WTC11 (cell line): ENCODE results near the gene GLRA1. TPM values are rescaled to one million over a fixed set of nuclear protein-coding genes. Genes with fewer than 3 reads are reported as not detected.

Source experiments
- ATAC-seq: fragments of 200-7000 bp; cut with Tn5 transposase; 2 replicates; pipeline ENCODE4 v1.10.0; 2021; ENCODE audit warnings: mild to moderate bottlenecking, moderate library complexity
- CTCF ChIA-PET: fragments of 300-600 bp; sonication (Branson Sonifier 250); formaldehyde crosslinking; loops from one replicate; lab custom pipeline; 2021; ENCODE audit warnings: antibody characterized with exemption; lab: Charles Lee
- POLR2A ChIA-PET: fragments of 350-600 bp; sonication (Branson Sonifier 250); formaldehyde crosslinking; loops from one replicate; lab custom pipeline; 2021; ENCODE audit warnings: antibody characterized with exemption; lab: Charles Lee
- DNase-seq: peaks from one replicate; pipeline ENCODE4 v3.0.0; 2021; ENCODE audit warnings: low spot score
- H3K27ac Mint-ChIP-seq: 2 replicates; pipeline ENCODE4 v1.8.0; 2021; ENCODE audit warnings: mixed read lengths
- H3K27me3 Mint-ChIP-seq: 2 replicates; pipeline ENCODE4 v1.8.0; 2021; ENCODE audit warnings: low read depth, mild to moderate bottlenecking, moderate library complexity, mixed read lengths
- H3K36me3 Mint-ChIP-seq: 2 replicates; pipeline ENCODE4 v1.8.0; 2021; ENCODE audit warnings: mixed read lengths
- H3K4me1 Mint-ChIP-seq: 2 replicates; pipeline ENCODE4 v1.8.0; 2022; ENCODE audit warnings: mixed read lengths
- H3K4me3 Mint-ChIP-seq: 2 replicates; pipeline ENCODE4 v1.8.0; 2021; ENCODE audit warnings: mild to moderate bottlenecking, moderate library complexity, mixed read lengths
- H3K9me3 Mint-ChIP-seq: 2 replicates; pipeline ENCODE4 v1.8.0; 2021; ENCODE audit warnings: mixed read lengths
- ATF3 ChIP-seq: sonication (generic); formaldehyde crosslinking; conservative IDR thresholded peaks from 2 replicates; pipeline ENCODE4 v1.8.1; 2022; ENCODE audit warnings: mild to moderate bottlenecking, missing genetic modification reagents
- CDX4 ChIP-seq: fragments of 250-450 bp; sonication (Bioruptor Pico); IDR thresholded peaks from 2 replicates; pipeline ENCODE4 v1.9.0; 2021; ENCODE audit warnings: moderate library complexity, mild to moderate bottlenecking, inconsistent platforms, borderline replicate concordance
- CREB1 ChIP-seq: sonication (generic); formaldehyde crosslinking; IDR thresholded peaks from 2 replicates; pipeline ENCODE4 v1.8.0; 2023; ENCODE audit warnings: mild to moderate bottlenecking, missing genetic modification reagents
- ELF4 ChIP-seq: sonication (generic); formaldehyde crosslinking; IDR thresholded peaks from 2 replicates; pipeline ENCODE4 v1.8.1; 2022; ENCODE audit warnings: low read depth, mild to moderate bottlenecking, moderate library complexity, missing genetic modification reagents
- ESRRA ChIP-seq: sonication (generic); formaldehyde crosslinking; IDR thresholded peaks from 2 replicates; pipeline ENCODE4 v1.8.1; 2022; ENCODE audit warnings: mild to moderate bottlenecking, missing genetic modification reagents, borderline replicate concordance
- ETV6 ChIP-seq: sonication (generic); formaldehyde crosslinking; IDR thresholded peaks from 2 replicates; pipeline ENCODE4 v1.8.1; 2022; ENCODE audit warnings: mild to moderate bottlenecking, missing genetic modification reagents
- FOXP1 ChIP-seq: sonication (generic); formaldehyde crosslinking; IDR thresholded peaks from 2 replicates; pipeline ENCODE4 v1.8.0; 2022; ENCODE audit warnings: missing genetic modification reagents, mild to moderate bottlenecking, moderate library complexity, borderline replicate concordance
- HMGXB4 ChIP-seq: sonication (generic); formaldehyde crosslinking; IDR thresholded peaks from 2 replicates; pipeline ENCODE4 v1.8.1; 2023; ENCODE audit warnings: mild to moderate bottlenecking, moderate library complexity, missing genetic modification reagents
- JAZF1 ChIP-seq: fragments of 250-450 bp; sonication (Bioruptor Pico); IDR thresholded peaks from 2 replicates; pipeline ENCODE4 v1.9.0; 2021; ENCODE audit warnings: moderate library complexity, mild to moderate bottlenecking, inconsistent platforms
- JUN ChIP-seq: sonication (generic); formaldehyde crosslinking; IDR thresholded peaks from 2 replicates; pipeline ENCODE4 v1.8.0; 2023; ENCODE audit warnings: mild to moderate bottlenecking, missing genetic modification reagents
- NR3C1 ChIP-seq: sonication (generic); formaldehyde crosslinking; conservative IDR thresholded peaks from 2 replicates; pipeline ENCODE4 v1.8.1; 2023; ENCODE audit warnings: low read depth, mild to moderate bottlenecking, missing genetic modification reagents
- PRDM15 ChIP-seq: sonication (generic); formaldehyde crosslinking; IDR thresholded peaks from 2 replicates; pipeline ENCODE4 v1.8.0; 2022; ENCODE audit warnings: missing genetic modification reagents
- PREB ChIP-seq: sonication (generic); formaldehyde crosslinking; IDR thresholded peaks from 2 replicates; pipeline ENCODE4 v1.8.1; 2022; ENCODE audit warnings: mild to moderate bottlenecking, missing genetic modification reagents, moderate library complexity, borderline replicate concordance
- PRRX2 ChIP-seq: fragments of 250-450 bp; sonication (Bioruptor Pico); IDR thresholded peaks from 2 replicates; pipeline ENCODE4 v1.8.0; 2021; ENCODE audit warnings: mild to moderate bottlenecking
- RORB ChIP-seq: fragments of 250-450 bp; sonication (Bioruptor Pico); IDR thresholded peaks from 2 replicates; pipeline ENCODE4 v1.9.0; 2021; ENCODE audit warnings: mild to moderate bottlenecking
- SMAD3 ChIP-seq: sonication (generic); formaldehyde crosslinking; IDR thresholded peaks from 2 replicates; pipeline ENCODE4 v1.8.0; 2022; ENCODE audit warnings: missing genetic modification reagents, mild to moderate bottlenecking, borderline replicate concordance
- TCF7 ChIP-seq: sonication (generic); formaldehyde crosslinking; IDR thresholded peaks from 2 replicates; pipeline ENCODE4 v1.8.0; 2022; ENCODE audit warnings: mild to moderate bottlenecking, low read depth, missing genetic modification reagents, moderate library complexity
- TEAD1 ChIP-seq: sonication (generic); formaldehyde crosslinking; IDR thresholded peaks from 2 replicates; pipeline ENCODE4 v1.8.0; 2022; ENCODE audit warnings: mild to moderate bottlenecking, missing genetic modification reagents
- USF1 ChIP-seq: sonication (generic); formaldehyde crosslinking; IDR thresholded peaks from 2 replicates; pipeline ENCODE4 v1.8.0; 2022; ENCODE audit warnings: mild to moderate bottlenecking, missing genetic modification reagents
- ZBTB43 ChIP-seq: sonication (generic); formaldehyde crosslinking; IDR thresholded peaks from 2 replicates; pipeline ENCODE4 v1.8.1; 2023; ENCODE audit warnings: mild to moderate bottlenecking, missing genetic modification reagents
- ZSCAN18 ChIP-seq: fragments of 250-450 bp; sonication (Bioruptor Pico); IDR thresholded peaks from 2 replicates; pipeline ENCODE4 v2.1.2; 2022; ENCODE audit warnings: mild to moderate bottlenecking, moderate library complexity
- total RNA-seq: library from RNA; stranded (reverse); gene quantifications from 3 replicates; pipeline ENCODE4 v1.2.3, GENCODE V29; 2021

Gene GLRA1
- total RNA-seq, 1 experiment from 2014 or later = not detected

- TF ChIP-seq PREB (CRISPR knock-in tag) (no peak), TCF7 (CRISPR knock-in tag) (no peak), ELF4 (no peak)
Observed at GRCh38 chr5:151958111-151958510, 33.5 kb upstream of the GLRA1 start (continued).

GRCh38 chr5:151956725-151957124 is 32.1 kb upstream of the GLRA1 start:
- TF ChIP-seq JUN (no peak), PRRX2 (CRISPR knock-in tag) (no peak), JAZF1 (CRISPR knock-in tag) (no peak), TCF7 (CRISPR knock-in tag) (no peak), PREB (CRISPR knock-in tag) (no peak), SMAD3 (CRISPR knock-in tag) (no peak), RORB (no peak), ATF3 (CRISPR knock-in tag) (no peak), ZBTB43 (CRISPR knock-in tag) (no peak), ESRRA (CRISPR knock-in tag) (no peak), HMGXB4 (no peak), USF1 (CRISPR knock-in tag) (no peak), ETV6 (CRISPR knock-in tag) (no peak), CDX4 (CRISPR knock-in tag) (no peak), FOXP1 (CRISPR knock-in tag) (no peak), NR3C1 (CRISPR knock-in tag) (no peak), PRDM15 (CRISPR knock-in tag) (no peak), CREB1 (CRISPR knock-in tag) (no peak), ZSCAN18 (CRISPR knock-in tag) (no peak), TEAD1 (CRISPR knock-in tag) (no peak)
- Mint-ChIP-seq H3K27ac (no peak overlapping the region), H3K9me3 (no peaks in the 10 kb centered on the region), H3K36me3 (no peaks in the 10 kb centered on the region), H3K4me3 (no peak overlapping the region), H3K4me1 (peaks cover 13% of the 10 kb centered on the region), H3K27me3 (no peaks in the 10 kb centered on the region; the same call in 1 of the 2 replicates)
- DNase-seq (no peak), ATAC-seq (no peak)
- ChIA-PET POLR2A (no interaction called here), CTCF (no interaction called here)
